Astrocyte (in vitro differentiated cells and primary cell): ENCODE results near the gene UBTF.

Source experiments
- CTCF ChIP-seq: IDR thresholded peaks from 2 replicates; pipeline ENCODE4 v1.5.1; 2011; ENCODE audit warnings: low read depth, mild to moderate bottlenecking, inconsistent platforms, low read length, moderate library complexity; ENCODE audit not compliant: insufficient read depth
- EZH2 ChIP-seq: IDR thresholded peaks from 2 replicates; pipeline ENCODE4 v1.6.1; 2012; ENCODE audit warnings: mild to moderate bottlenecking, low read length, inconsistent platforms; ENCODE audit not compliant: insufficient read depth

- TF ChIP-seq CTCF = no peak
- no peak for TF ChIP-seq EZH2
Measured at GRCh38 chr17:44222112-44222869, 2.8 kb upstream of the UBTF start.
